Measurements from ENCODE around the gene SH3RF3. TPM values are rescaled to one million over a fixed set of nuclear protein-coding genes. Genes with fewer than 3 reads are reported as not detected.
"Not testable (repeated sequence)": the region's sequence is repeated elsewhere in the genome, so short reads cannot be mapped to it uniquely, and the experiment has no call there.

Gene SH3RF3
- total RNA-seq, 1 experiment from 2014 or later, result 0.34 TPM

- Histone ChIP-seq H3K9ac (ENCODE audit: low read length) (no peak overlapping the region), H3K27ac (ENCODE audit: low read length) (no peak overlapping the region), H3K79me2 (ENCODE audit: low read length) (no peaks in the 10 kb centered on the region), H3K27me3 (ENCODE audit: low read length) (no peaks in the 10 kb centered on the region), H3K9me2 (replicated peaks; ENCODE audit: insufficient read depth, low read length) (no peaks in the 10 kb centered on the region), H3K36me3 (ENCODE audit: insufficient read depth, low read length) (no peaks in the 10 kb centered on the region), H3K4me2 (ENCODE audit: low read depth, low read length, poor library complexity, severe bottlenecking) (no peak overlapping the region), H4K20me1 (ENCODE audit: insufficient read depth, low read depth, low read length) (no peaks in the 10 kb centered on the region), H3K9me3 (ENCODE audit: low read length) (no peaks in the 10 kb centered on the region), H3K4me3 (ENCODE audit: low read length) (no peak overlapping the region), H3K4me1 (ENCODE audit: low read length) (no peaks in the 10 kb centered on the region), H2AFZ (ENCODE audit: low read length) (no peak overlapping the region)
- DNase-seq, result no peak
Measured at GRCh38 chr2:109105113-109105512, 23.9 kb upstream of the SH3RF3 start.

DNA sequence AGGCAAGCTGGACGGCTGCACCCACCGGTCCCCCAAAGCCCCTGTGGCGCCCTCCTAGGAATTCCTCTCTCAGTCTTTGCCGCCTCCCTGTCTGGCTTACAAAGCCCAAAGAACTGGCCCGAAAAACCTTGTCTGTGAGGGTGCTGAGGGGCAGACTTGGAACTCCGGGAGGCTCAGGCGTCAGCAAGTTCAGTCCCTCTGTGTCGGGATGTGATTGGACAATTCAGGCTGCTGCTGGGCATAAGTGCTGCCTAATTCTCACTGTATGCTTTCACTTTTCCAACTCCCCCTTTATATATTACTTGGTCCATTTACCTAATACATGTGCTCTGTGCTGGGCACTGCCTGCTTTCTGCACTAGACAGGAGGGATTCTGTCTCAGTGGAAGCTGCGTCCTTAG, 20.3 kb upstream of the SH3RF3 start:
- H3K79me2 ChIP-seq (ENCODE audit: low read length), result no peaks in the 10 kb centered on the region
- H2AFZ ChIP-seq (ENCODE audit: low read length), result no peak overlapping the region
- DNase-seq, result no peak
- no peaks in the 10 kb centered on the region for H3K4me1 ChIP-seq (ENCODE audit: low read length)
- H3K9me2 ChIP-seq (replicated peaks; ENCODE audit: insufficient read depth, low read length), result no peaks in the 10 kb centered on the region
- no peaks in the 10 kb centered on the region for H3K36me3 ChIP-seq (ENCODE audit: insufficient read depth, low read length)
- H3K4me3 ChIP-seq (ENCODE audit: low read length), result no peak overlapping the region
- no peak overlapping the region for H3K27ac ChIP-seq (ENCODE audit: low read length)
- no peaks in the 10 kb centered on the region for H4K20me1 ChIP-seq (ENCODE audit: insufficient read depth, low read depth, low read length)
- H3K9ac ChIP-seq (ENCODE audit: low read length), result no peak overlapping the region
- no peaks in the 10 kb centered on the region for H3K9me3 ChIP-seq (ENCODE audit: low read length)
- H3K27me3 ChIP-seq (ENCODE audit: low read length), result no peaks in the 10 kb centered on the region
- H3K4me2 ChIP-seq (ENCODE audit: low read depth, low read length, poor library complexity, severe bottlenecking), result no peak overlapping the region

DNA sequence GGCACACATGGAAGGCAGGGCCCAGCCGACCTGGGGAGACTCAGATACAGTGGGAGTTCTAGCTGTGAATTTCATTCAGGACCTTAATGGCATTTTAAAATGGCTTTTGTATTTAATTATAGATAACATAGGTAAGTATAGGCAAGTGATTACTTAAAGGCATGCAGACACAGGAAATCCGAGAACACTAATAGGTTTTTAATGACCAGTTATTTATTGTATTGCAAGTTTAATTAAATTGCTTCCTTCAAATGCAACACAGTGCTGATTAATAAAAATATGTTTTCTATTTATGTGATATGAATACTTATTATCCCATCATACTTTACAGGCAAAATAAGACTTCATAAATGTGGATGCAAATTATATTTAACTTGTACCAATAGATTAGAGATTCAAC, 19.7 kb upstream of the SH3RF3 start:
- no peaks in the 10 kb centered on the region for H3K27me3 ChIP-seq (ENCODE audit: low read length)
- DNase-seq, result no peak
- H3K27ac ChIP-seq (ENCODE audit: low read length), result no peak overlapping the region
- no peaks in the 10 kb centered on the region for H4K20me1 ChIP-seq (ENCODE audit: insufficient read depth, low read depth, low read length)
- H3K4me3 ChIP-seq (ENCODE audit: low read length), result no peak overlapping the region
- no peaks in the 10 kb centered on the region for H3K79me2 ChIP-seq (ENCODE audit: low read length)
- no peak overlapping the region for H2AFZ ChIP-seq (ENCODE audit: low read length)
- H3K9ac ChIP-seq (ENCODE audit: low read length), result no peak overlapping the region
- H3K36me3 ChIP-seq (ENCODE audit: insufficient read depth, low read length), result no peaks in the 10 kb centered on the region
- H3K9me3 ChIP-seq (ENCODE audit: low read length), result no peaks in the 10 kb centered on the region
- H3K4me1 ChIP-seq (ENCODE audit: low read length), result no peaks in the 10 kb centered on the region
- no peaks in the 10 kb centered on the region for H3K9me2 ChIP-seq (replicated peaks; ENCODE audit: insufficient read depth, low read length)
- no peak overlapping the region for H3K4me2 ChIP-seq (ENCODE audit: low read depth, low read length, poor library complexity, severe bottlenecking)

GRCh38 chr2:109110170-109110569, 18.8 kb upstream of the SH3RF3 start:
- no peaks in the 10 kb centered on the region for H3K36me3 ChIP-seq (ENCODE audit: insufficient read depth, low read length)
- DNase-seq, result no peak
- H3K9ac ChIP-seq (ENCODE audit: low read length), result no peak overlapping the region
- no peaks in the 10 kb centered on the region for H3K79me2 ChIP-seq (ENCODE audit: low read length)
- no peaks in the 10 kb centered on the region for H3K27me3 ChIP-seq (ENCODE audit: low read length)
- no peaks in the 10 kb centered on the region for H3K4me1 ChIP-seq (ENCODE audit: low read length)
- H2AFZ ChIP-seq (ENCODE audit: low read length), result no peak overlapping the region
- no peak overlapping the region for H3K27ac ChIP-seq (ENCODE audit: low read length)
- H3K9me2 ChIP-seq (replicated peaks; ENCODE audit: insufficient read depth, low read length), result no peaks in the 10 kb centered on the region
- H3K4me2 ChIP-seq (ENCODE audit: low read depth, low read length, poor library complexity, severe bottlenecking), result no peak overlapping the region
- H4K20me1 ChIP-seq (ENCODE audit: insufficient read depth, low read depth, low read length), result no peaks in the 10 kb centered on the region
- H3K9me3 ChIP-seq (ENCODE audit: low read length), result no peaks in the 10 kb centered on the region
- no peak overlapping the region for H3K4me3 ChIP-seq (ENCODE audit: low read length)

- not testable (repeated sequence) for H4K20me1 ChIP-seq (ENCODE audit: insufficient read depth, low read depth, low read length); H3K9me3 ChIP-seq (ENCODE audit: low read length); H3K36me3 ChIP-seq (ENCODE audit: insufficient read depth, low read length); H3K27me3 ChIP-seq (ENCODE audit: low read length); H3K27ac ChIP-seq (ENCODE audit: low read length); H2AFZ ChIP-seq (ENCODE audit: low read length); H3K4me2 ChIP-seq (ENCODE audit: low read depth, low read length, poor library complexity, severe bottlenecking); DNase-seq; H3K4me3 ChIP-seq (ENCODE audit: low read length); H3K79me2 ChIP-seq (ENCODE audit: low read length); H3K4me1 ChIP-seq (ENCODE audit: low read length); H3K9me2 ChIP-seq (replicated peaks; ENCODE audit: insufficient read depth, low read length); H3K9ac ChIP-seq (ENCODE audit: low read length)
Measured at GRCh38 chr2:109117181-109117580, 11.8 kb upstream of the SH3RF3 start.

DNA sequence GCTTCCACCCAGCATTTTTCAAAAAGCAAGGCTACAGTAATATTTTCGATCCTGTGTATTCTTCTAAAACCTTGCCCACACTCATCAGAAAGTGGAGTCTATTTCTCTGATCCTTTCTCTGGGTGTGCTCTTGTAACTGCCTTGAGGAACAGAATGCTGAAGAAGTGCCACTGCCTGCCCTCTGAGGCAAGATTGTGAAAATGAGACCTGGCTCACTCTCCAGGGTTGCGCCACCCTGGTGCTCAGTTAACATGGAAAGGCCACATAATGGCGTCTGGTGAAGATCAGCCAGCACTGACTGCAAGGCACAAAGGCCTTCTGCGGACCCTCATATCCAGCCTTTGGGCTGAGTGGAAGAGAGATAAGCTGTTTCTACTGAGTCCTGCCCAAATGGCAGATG, 11.2 kb upstream of the SH3RF3 start:
- H4K20me1 ChIP-seq (ENCODE audit: insufficient read depth, low read depth, low read length), result no peaks in the 10 kb centered on the region
- H3K4me1 ChIP-seq (ENCODE audit: low read length), result no peaks in the 10 kb centered on the region
- H3K9me2 ChIP-seq (replicated peaks; ENCODE audit: insufficient read depth, low read length), result no peaks in the 10 kb centered on the region
- H3K9me3 ChIP-seq (ENCODE audit: low read length), result no peaks in the 10 kb centered on the region
- no peaks in the 10 kb centered on the region for H3K27me3 ChIP-seq (ENCODE audit: low read length)
- no peaks in the 10 kb centered on the region for H3K36me3 ChIP-seq (ENCODE audit: insufficient read depth, low read length)
- DNase-seq, result no peak
- H2AFZ ChIP-seq (ENCODE audit: low read length), result no peak overlapping the region
- H3K4me2 ChIP-seq (ENCODE audit: low read depth, low read length, poor library complexity, severe bottlenecking), result no peak overlapping the region
- H3K79me2 ChIP-seq (ENCODE audit: low read length), result no peaks in the 10 kb centered on the region
- no peak overlapping the region for H3K27ac ChIP-seq (ENCODE audit: low read length)
- H3K4me3 ChIP-seq (ENCODE audit: low read length), result no peak overlapping the region
- H3K9ac ChIP-seq (ENCODE audit: low read length), result no peak overlapping the region

GRCh38 chr2:109118321-109118720, 10.7 kb upstream of the SH3RF3 start:
- Histone ChIP-seq H3K4me3 (ENCODE audit: low read length) (no peak overlapping the region), H4K20me1 (ENCODE audit: insufficient read depth, low read depth, low read length) (no peaks in the 10 kb centered on the region), H3K27me3 (ENCODE audit: low read length) (no peaks in the 10 kb centered on the region), H3K4me2 (ENCODE audit: low read depth, low read length, poor library complexity, severe bottlenecking) (no peak overlapping the region), H2AFZ (ENCODE audit: low read length) (no peak overlapping the region), H3K9me2 (replicated peaks; ENCODE audit: insufficient read depth, low read length) (no peaks in the 10 kb centered on the region), H3K27ac (ENCODE audit: low read length) (no peak overlapping the region), H3K4me1 (ENCODE audit: low read length) (no peaks in the 10 kb centered on the region), H3K79me2 (ENCODE audit: low read length) (no peaks in the 10 kb centered on the region), H3K9me3 (ENCODE audit: low read length) (no peaks in the 10 kb centered on the region), H3K9ac (ENCODE audit: low read length) (no peak overlapping the region), H3K36me3 (ENCODE audit: insufficient read depth, low read length) (no peaks in the 10 kb centered on the region)
- no peak for DNase-seq

GRCh38 chr2:109120166-109120565, 8.8 kb upstream of the SH3RF3 start:
- no peak overlapping the region for H2AFZ ChIP-seq (ENCODE audit: low read length)
- no peak overlapping the region for H3K4me3 ChIP-seq (ENCODE audit: low read length)
- no peaks in the 10 kb centered on the region for H4K20me1 ChIP-seq (ENCODE audit: insufficient read depth, low read depth, low read length)
- no peak overlapping the region for H3K9ac ChIP-seq (ENCODE audit: low read length)
- H3K27me3 ChIP-seq (ENCODE audit: low read length), result no peaks in the 10 kb centered on the region
- H3K4me1 ChIP-seq (ENCODE audit: low read length), result no peaks in the 10 kb centered on the region
- no peak for DNase-seq
- no peak overlapping the region for H3K4me2 ChIP-seq (ENCODE audit: low read depth, low read length, poor library complexity, severe bottlenecking)
- H3K27ac ChIP-seq (ENCODE audit: low read length), result no peak overlapping the region
- H3K9me2 ChIP-seq (replicated peaks; ENCODE audit: insufficient read depth, low read length), result no peaks in the 10 kb centered on the region
- no peaks in the 10 kb centered on the region for H3K79me2 ChIP-seq (ENCODE audit: low read length)
- H3K9me3 ChIP-seq (ENCODE audit: low read length), result no peaks in the 10 kb centered on the region
- no peaks in the 10 kb centered on the region for H3K36me3 ChIP-seq (ENCODE audit: insufficient read depth, low read length)

DNA sequence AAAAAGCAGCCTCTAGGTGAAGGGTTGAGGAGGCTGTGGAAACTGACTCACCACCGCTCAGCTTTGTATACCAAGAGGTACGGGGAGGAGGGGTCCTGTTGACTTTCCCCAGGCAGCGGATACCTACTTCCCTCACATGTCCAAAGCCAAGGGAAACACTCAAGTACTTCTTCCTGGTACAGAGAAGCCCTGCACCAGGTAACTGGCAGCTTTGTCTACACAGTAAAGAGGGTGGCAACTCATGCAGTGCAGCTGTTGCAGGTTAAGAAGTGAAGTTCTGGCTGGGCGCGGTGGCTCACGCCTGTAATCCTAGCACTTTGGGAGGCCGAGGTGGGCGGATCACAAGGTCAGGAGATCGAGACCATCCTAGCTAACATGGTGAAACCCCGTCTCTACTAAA, 8.3 kb upstream of the SH3RF3 start:
- not testable (repeated sequence) for H3K36me3 ChIP-seq (ENCODE audit: insufficient read depth, low read length); H3K27ac ChIP-seq (ENCODE audit: low read length); H3K4me1 ChIP-seq (ENCODE audit: low read length); H3K9ac ChIP-seq (ENCODE audit: low read length); H3K4me2 ChIP-seq (ENCODE audit: low read depth, low read length, poor library complexity, severe bottlenecking); DNase-seq; H3K27me3 ChIP-seq (ENCODE audit: low read length); H3K9me2 ChIP-seq (replicated peaks; ENCODE audit: insufficient read depth, low read length); H3K9me3 ChIP-seq (ENCODE audit: low read length); H3K79me2 ChIP-seq (ENCODE audit: low read length); H2AFZ ChIP-seq (ENCODE audit: low read length); H4K20me1 ChIP-seq (ENCODE audit: insufficient read depth, low read depth, low read length); H3K4me3 ChIP-seq (ENCODE audit: low read length)
